ENCODE data around the gene AQP1.

The AQP1 gene

DNA sequence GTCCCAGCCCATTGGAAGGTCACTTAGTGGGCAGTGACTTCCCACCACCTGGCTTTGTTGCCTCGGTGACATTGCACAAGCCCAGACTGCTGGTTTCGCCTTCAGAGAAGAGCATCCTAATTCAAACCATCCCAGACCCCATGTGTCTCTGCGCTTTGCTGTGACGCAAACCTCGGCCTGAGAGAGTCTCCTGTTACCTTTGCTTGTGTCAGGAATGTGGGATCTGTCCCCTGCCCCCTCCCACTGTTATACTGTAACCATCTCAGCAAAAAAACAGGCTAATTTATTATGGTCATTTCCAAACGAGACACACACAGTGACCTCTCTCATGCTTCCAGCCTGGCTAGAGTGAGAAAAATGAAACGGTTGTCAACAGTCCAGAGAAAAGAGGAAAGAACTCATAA lies 25.0 kb upstream of the AQP1 start:
- in situ Hi-C loops (cut with HindIII; ENCODE audit: low pct_ligation_motif_present, low sequenced_read_pairs): no loop called here
- H3K27me3 ChIP-seq (replicated peaks): no peaks in the 10 kb centered on the region
- H3K36me3 ChIP-seq (replicated peaks): no peaks in the 10 kb centered on the region
- H3K4me3 ChIP-seq (ENCODE audit: low read depth, low read length): no peak overlapping the region
- H3K27ac ChIP-seq: no peak overlapping the region
- DNase-seq: peak; percentile 11
- TF ChIP-seq, protein P1, sequence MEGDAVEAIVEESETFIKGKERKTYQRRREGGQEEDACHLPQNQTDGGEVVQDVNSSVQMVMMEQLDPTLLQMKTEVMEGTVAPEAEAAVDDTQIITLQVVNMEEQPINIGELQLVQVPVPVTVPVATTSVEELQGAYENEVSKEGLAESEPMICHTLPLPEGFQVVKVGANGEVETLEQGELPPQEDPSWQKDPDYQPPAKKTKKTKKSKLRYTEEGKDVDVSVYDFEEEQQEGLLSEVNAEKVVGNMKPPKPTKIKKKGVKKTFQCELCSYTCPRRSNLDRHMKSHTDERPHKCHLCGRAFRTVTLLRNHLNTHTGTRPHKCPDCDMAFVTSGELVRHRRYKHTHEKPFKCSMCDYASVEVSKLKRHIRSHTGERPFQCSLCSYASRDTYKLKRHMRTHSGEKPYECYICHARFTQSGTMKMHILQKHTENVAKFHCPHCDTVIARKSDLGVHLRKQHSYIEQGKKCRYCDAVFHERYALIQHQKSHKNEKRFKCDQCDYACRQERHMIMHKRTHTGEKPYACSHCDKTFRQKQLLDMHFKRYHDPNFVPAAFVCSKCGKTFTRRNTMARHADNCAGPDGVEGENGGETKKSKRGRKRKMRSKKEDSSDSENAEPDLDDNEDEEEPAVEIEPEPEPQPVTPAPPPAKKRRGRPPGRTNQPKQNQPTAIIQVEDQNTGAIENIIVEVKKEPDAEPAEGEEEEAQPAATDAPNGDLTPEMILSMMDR (IDR thresholded peaks at IDR 0.05; ENCODE audit: low read depth, low read length, missing control alignments): no peak

GRCh38 chr7:30887464-30887872 lies 24.2 kb upstream of the AQP1 start:
- in situ Hi-C loops (cut with HindIII; ENCODE audit: low pct_ligation_motif_present, low sequenced_read_pairs): no loop called here
- H3K4me3 ChIP-seq (ENCODE audit: low read depth, low read length): no peak overlapping the region
- no peak overlapping the region for H3K27ac ChIP-seq
- DNase-seq: no peak
- TF ChIP-seq, protein P1 (IDR thresholded peaks at IDR 0.05; ENCODE audit: low read depth, low read length, missing control alignments): no peak
- no peaks in the 10 kb centered on the region for H3K36me3 ChIP-seq (replicated peaks)
- H3K27me3 ChIP-seq (replicated peaks): no peaks in the 10 kb centered on the region

DNA sequence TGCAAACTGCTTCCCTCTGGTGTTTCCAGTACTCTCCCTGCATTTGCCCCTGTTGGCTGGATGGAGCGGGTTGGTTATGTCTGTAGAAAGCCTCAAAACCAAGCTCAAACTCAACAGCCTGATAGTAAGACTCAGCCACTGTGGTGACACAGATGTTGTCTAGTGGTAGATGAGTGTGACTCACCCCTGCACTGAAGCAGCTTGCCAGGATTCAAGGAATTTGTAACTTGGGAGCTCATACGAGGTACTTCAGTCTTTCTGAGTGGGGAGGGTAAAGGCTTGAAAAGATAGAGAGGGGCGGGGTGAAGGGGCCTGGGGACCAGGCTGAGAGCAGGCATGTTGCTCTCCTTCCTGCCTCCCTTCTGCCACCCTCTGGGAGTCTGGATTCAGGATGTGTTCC lies 22.9 kb upstream of the AQP1 start:
- H3K27me3 ChIP-seq (replicated peaks): no peaks in the 10 kb centered on the region
- no peaks in the 10 kb centered on the region for H3K36me3 ChIP-seq (replicated peaks)
- no peak overlapping the region for H3K4me3 ChIP-seq (ENCODE audit: low read depth, low read length)
- in situ Hi-C loops (cut with HindIII; ENCODE audit: low pct_ligation_motif_present, low sequenced_read_pairs): no loop called here
- TF ChIP-seq, protein P1 (IDR thresholded peaks at IDR 0.05; ENCODE audit: low read depth, low read length, missing control alignments): no peak
- no peak overlapping the region for H3K27ac ChIP-seq
- peak; percentile 86 for DNase-seq

- in situ Hi-C loops (cut with HindIII; ENCODE audit: low pct_ligation_motif_present, low sequenced_read_pairs): no loop called here
- TF ChIP-seq, protein P1 (IDR thresholded peaks at IDR 0.05; ENCODE audit: low read depth, low read length, missing control alignments): no peak
- no peaks in the 10 kb centered on the region for H3K36me3 ChIP-seq (replicated peaks)
- DNase-seq: no peak
- H3K27ac ChIP-seq: no peak overlapping the region
- no peaks in the 10 kb centered on the region for H3K27me3 ChIP-seq (replicated peaks)
- no peak overlapping the region for H3K4me3 ChIP-seq (ENCODE audit: low read depth, low read length)
Measured at GRCh38 chr7:30890226-30890625, 21.4 kb upstream of the AQP1 start.

- in situ Hi-C loops (cut with HindIII; ENCODE audit: low pct_ligation_motif_present, low sequenced_read_pairs): no loop called here
- TF ChIP-seq, protein P1 (IDR thresholded peaks at IDR 0.05; ENCODE audit: low read depth, low read length, missing control alignments): no peak
- H3K4me3 ChIP-seq (ENCODE audit: low read depth, low read length): no peak overlapping the region
- no peak overlapping the region for H3K27ac ChIP-seq
- H3K27me3 ChIP-seq (replicated peaks): no peaks in the 10 kb centered on the region
- DNase-seq: peak; percentile 46
- H3K36me3 ChIP-seq (replicated peaks): no peaks in the 10 kb centered on the region
Measured at GRCh38 chr7:30893357-30893756, 18.3 kb upstream of the AQP1 start.

GRCh38 chr7:30894009-30894408 lies 17.6 kb upstream of the AQP1 start:
- DNase-seq: no peak
- peaks cover 2% of the 10 kb centered on the region for H3K27me3 ChIP-seq (replicated peaks)
- in situ Hi-C loops (cut with HindIII; ENCODE audit: low pct_ligation_motif_present, low sequenced_read_pairs): no loop called here

More at GRCh38 chr7:30894009-30894408, 17.6 kb upstream of the AQP1 start:
- TF ChIP-seq, protein P1 (IDR thresholded peaks at IDR 0.05; ENCODE audit: low read depth, low read length, missing control alignments): no peak
- Histone ChIP-seq H3K27ac (no peak overlapping the region), H3K4me3 (ENCODE audit: low read depth, low read length) (no peak overlapping the region), H3K36me3 (replicated peaks) (no peaks in the 10 kb centered on the region)
